Endothelial cell (in vitro differentiated cells): Measurements from ENCODE around the gene ZNF536. TPM values are rescaled to one million over a fixed set of nuclear protein-coding genes. Genes with fewer than 3 reads are reported as not detected.

Experiments
- DNase-seq: peaks from one replicate; pipeline ENCODE4 v3.0.0; 2021; ENCODE audit warnings: low spot score
- H3K27ac Mint-ChIP-seq: one replicate; pipeline ENCODE4 v1.8.0; 2021; ENCODE audit warnings: mixed read lengths, inconsistent platforms; ENCODE audit not compliant: unreplicated experiment
- H3K27me3 Mint-ChIP-seq: one replicate; pipeline ENCODE4 v1.8.0; 2021; ENCODE audit warnings: mild to moderate bottlenecking, moderate library complexity, mixed read lengths, inconsistent platforms; ENCODE audit not compliant: unreplicated experiment
- H3K36me3 Mint-ChIP-seq: one replicate; pipeline ENCODE4 v1.8.0; 2021; ENCODE audit warnings: mild to moderate bottlenecking, low read depth, mixed read lengths, inconsistent platforms; ENCODE audit not compliant: unreplicated experiment
- H3K4me1 Mint-ChIP-seq: one replicate; pipeline ENCODE4 v1.8.0; 2021; ENCODE audit warnings: mild to moderate bottlenecking, mixed read lengths, inconsistent platforms; ENCODE audit not compliant: unreplicated experiment
- H3K4me3 Mint-ChIP-seq: one replicate; pipeline ENCODE4 v1.8.0; 2021; ENCODE audit warnings: mild to moderate bottlenecking, mixed read lengths, inconsistent platforms; ENCODE audit not compliant: unreplicated experiment
- H3K9me3 Mint-ChIP-seq: one replicate; pipeline ENCODE4 v1.8.0; 2021; ENCODE audit warnings: mixed read lengths, inconsistent platforms; ENCODE audit not compliant: unreplicated experiment
- CTCF ChIP-seq: fragments of 200-600 bp; sonication (generic); IDR thresholded peaks from one replicate; pipeline ENCODE4 v1.5.0; 2021; ENCODE audit warnings: antibody characterized with exemption; ENCODE audit not compliant: unreplicated experiment
- total RNA-seq: library from RNA; stranded (reverse); fragmentation: NEBNext Ultra II Directional; extraction: Animal tissue kit (Norgen Biotek cat#: 25700); gene quantifications from one replicate; pipeline ENCODE4 v1.2.1, GENCODE V29; 2021; ENCODE audit not compliant: unreplicated experiment

The ZNF536 gene
- total RNA-seq, 1 donor from 2014 or later = 0.33 TPM

DNA sequence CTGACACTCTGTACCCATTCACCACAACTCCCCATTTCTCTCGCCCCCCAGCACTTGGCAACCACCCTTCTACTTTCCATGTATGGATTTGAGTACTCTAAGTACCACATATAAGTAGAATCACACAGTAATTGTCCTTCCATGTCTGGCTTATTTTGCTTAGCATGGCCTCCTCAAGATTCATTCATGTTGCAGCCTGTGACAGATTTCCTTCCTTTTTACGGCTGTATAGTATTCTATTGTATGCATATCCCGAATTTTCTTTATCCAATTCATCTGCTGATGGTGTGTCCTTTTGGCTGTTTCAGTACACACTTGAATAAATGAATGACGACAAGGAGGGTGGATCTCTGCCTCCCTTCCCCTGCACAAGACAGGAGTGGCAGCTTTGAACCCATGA, 95.1 kb downstream of the ZNF536 start:
- Mint-ChIP-seq H3K4me1 (no peaks in the 10 kb centered on the region), H3K27ac (no peak overlapping the region), H3K36me3 (peaks cover 13% of the 10 kb centered on the region), H3K4me3 (no peak overlapping the region), H3K9me3 (no peaks in the 10 kb centered on the region), H3K27me3 (peaks cover 5% of the 10 kb centered on the region)
- TF ChIP-seq CTCF = no peak
- DNase-seq = no peak

- H3K36me3 Mint-ChIP-seq = peaks cover 13% of the 10 kb centered on the region
- DNase-seq = no peak
- no peak overlapping the region for H3K27ac Mint-ChIP-seq
- H3K4me3 Mint-ChIP-seq = no peak overlapping the region
- no peaks in the 10 kb centered on the region for H3K9me3 Mint-ChIP-seq
- TF ChIP-seq CTCF = no peak
- no peaks in the 10 kb centered on the region for H3K4me1 Mint-ChIP-seq
- H3K27me3 Mint-ChIP-seq = peaks cover 6% of the 10 kb centered on the region
These were observed 97.6 kb downstream of the ZNF536 start for GRCh38 chr19:30469774-30470173.

GRCh38 chr19:30471441-30471840, 99.3 kb downstream of the ZNF536 start:
- Mint-ChIP-seq H3K4me1 (no peaks in the 10 kb centered on the region), H3K4me3 (no peak overlapping the region), H3K27me3 (peaks cover 6% of the 10 kb centered on the region), H3K27ac (no peak overlapping the region), H3K9me3 (no peaks in the 10 kb centered on the region), H3K36me3 (peaks cover 13% of the 10 kb centered on the region)
- no peak for TF ChIP-seq CTCF
- DNase-seq = no peak

GRCh38 chr19:30473334-30473867, 101.2 kb downstream of the ZNF536 start:
- TF ChIP-seq CTCF = no peak
- no peak overlapping the region for H3K4me3 Mint-ChIP-seq
- peaks cover 1% of the 10 kb centered on the region for H3K27me3 Mint-ChIP-seq
- no peaks in the 10 kb centered on the region for H3K9me3 Mint-ChIP-seq
- no peaks in the 10 kb centered on the region for H3K4me1 Mint-ChIP-seq
- no peak for DNase-seq
- peaks cover 3% of the 10 kb centered on the region for H3K36me3 Mint-ChIP-seq
- no peak overlapping the region for H3K27ac Mint-ChIP-seq

DNA sequence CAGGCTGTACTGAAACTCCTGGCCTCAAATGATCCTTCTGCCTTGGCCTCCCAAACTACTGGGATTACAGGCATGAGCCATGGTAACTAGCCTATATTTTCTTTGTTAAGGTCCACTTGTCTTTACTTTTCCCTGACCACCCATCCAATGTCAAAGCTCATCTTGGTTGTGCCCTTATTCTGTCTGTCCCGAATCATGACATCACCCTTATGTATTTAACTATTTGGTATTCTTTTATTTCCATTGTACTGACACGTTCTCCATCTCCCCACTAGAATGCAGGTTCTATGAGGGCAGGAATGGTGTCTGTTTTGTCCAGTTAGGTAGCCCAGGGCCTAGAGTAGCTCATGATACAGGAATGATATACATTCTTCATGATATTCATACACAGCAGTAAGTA, 104.8 kb downstream of the ZNF536 start:
- Mint-ChIP-seq H3K36me3 (no peaks in the 10 kb centered on the region), H3K27me3 (peaks cover 3% of the 10 kb centered on the region), H3K9me3 (no peaks in the 10 kb centered on the region), H3K27ac (no peak overlapping the region), H3K4me3 (no peak overlapping the region), H3K4me1 (peaks cover 13% of the 10 kb centered on the region)
- DNase-seq = no peak
- no peak for TF ChIP-seq CTCF
